Measurements from ENCODE around the gene SLC33A1.

Gene SLC33A1

DNA sequence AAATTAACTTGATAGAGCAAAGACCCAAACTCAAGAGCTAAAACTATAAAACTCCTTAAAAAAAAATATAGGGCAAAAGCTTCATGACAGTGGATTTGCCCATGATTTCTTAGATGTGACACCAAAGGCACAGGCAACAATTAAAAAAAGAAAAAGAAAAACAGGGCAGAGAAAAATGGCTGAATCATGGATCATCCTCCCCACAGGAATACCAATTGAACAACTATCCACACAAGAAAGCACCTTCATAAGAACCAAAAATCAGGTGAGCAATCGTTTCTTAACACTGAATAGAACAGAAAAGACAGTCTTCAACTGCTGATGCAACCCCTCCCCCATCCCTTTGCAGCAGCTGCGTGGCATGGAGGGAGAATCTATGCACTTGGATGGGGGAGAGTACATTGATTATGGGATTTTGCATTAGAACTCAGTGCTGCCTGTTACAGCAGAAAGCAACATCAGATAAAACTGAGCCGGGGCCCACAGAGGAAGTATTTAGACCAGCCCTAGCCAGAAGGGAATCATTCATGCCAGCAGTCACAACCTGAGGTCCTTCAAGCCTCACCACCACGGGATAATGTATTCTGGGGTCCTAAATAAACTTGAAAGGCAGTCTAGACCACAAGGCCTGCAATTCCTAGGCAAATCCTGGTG, 63.8 kb downstream of the SLC33A1 start:
- no peak for DNase-seq (ENCODE audit: low spot score)

DNA sequence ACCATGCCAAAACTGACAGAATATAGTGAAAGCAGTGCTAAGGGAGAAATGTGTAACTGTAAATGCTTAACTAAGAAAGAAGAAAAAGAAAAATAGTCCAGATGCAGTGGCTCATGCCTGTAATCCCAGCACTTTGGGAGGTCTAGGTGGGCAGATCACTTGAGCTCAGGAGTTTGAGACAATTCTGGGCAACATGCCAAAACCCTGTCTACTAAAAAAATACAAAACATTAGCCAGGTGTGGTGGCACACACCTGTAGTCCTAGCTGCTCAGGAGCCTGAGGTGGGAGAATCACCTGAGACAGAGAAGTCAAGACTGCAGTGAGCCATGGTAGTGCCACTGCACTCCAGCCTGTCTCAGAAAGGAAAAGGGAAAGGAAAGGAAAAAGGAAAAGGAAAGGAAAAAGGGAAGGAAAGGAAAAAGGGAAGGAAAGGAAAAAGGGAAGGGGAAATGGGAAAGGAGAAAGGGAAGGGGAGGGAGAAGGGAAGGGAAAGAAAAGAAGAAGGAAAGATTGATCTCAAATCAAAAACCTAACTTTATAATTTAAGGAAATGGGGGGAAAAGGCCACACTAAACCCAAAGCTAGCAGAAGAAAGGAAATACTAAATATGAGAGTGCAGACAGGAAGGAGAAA, 68.4 kb downstream of the SLC33A1 start:
- no peak for DNase-seq (ENCODE audit: low spot score)

DNA sequence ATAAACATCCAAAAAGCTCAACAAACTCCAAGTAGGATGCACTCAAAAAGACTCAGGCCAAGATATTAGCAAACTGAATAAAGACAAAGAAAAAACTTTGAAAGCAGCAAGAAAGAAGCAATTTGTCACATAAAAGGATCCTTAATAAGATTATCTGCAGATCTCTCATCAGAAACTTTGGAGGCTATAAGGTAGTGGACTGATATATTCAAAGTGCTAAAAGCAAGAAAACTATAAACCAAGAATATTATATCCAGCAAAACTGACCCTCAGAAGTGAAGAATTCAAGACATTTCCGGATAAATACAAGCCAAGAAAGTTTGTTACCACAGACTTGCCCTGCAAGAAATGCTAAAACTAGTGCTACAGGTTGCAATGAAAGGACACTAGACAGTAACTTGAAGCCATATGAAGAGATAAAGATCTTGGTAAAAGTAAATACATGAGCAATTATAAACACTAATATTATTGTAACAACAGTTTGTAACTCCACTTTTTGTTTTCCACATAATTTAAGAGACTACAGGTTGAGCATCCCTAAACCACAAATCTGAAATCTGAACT, 71.8 kb downstream of the SLC33A1 start:
- no peak for DNase-seq (ENCODE audit: low spot score)

DNA sequence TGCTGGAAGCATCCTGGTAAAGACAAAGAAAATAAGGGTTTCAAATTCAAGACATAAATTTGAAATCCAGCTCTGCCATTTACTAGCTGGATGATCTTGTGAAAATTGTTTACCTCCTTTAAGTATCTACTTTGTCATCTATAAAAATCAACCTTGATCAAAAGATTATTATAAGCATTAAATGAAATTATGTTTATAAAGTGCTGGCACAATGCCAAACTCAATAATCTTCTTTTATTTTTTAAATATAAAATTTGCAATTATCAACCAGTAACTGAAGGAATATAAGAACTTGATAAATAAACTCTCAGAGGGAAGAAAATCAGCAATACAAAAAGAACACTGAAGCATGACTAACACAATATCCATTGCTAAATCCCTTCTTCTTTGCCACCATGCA, 73.9 kb downstream of the SLC33A1 start:
- DNase-seq (ENCODE audit: low spot score): no peak

DNA sequence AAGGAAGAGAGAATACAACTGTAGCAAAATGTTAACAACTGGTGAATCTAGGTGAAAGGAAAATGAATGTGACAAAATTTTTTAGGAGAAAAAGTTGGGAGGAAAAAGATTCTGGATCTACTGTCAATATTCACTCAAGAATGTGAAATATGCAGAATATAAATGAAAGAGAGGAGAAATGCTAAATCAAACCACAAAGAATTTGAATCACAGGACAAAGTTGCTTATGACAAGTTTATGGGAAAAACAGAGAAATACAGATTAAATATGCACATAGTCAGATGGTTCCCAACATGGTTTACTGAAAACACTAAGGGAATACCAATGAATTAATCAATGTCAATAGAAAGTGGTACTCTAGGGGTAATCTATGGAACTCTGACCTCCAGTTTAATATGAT, 75.8 kb downstream of the SLC33A1 start:
- DNase-seq (ENCODE audit: low spot score): no peak

DNA sequence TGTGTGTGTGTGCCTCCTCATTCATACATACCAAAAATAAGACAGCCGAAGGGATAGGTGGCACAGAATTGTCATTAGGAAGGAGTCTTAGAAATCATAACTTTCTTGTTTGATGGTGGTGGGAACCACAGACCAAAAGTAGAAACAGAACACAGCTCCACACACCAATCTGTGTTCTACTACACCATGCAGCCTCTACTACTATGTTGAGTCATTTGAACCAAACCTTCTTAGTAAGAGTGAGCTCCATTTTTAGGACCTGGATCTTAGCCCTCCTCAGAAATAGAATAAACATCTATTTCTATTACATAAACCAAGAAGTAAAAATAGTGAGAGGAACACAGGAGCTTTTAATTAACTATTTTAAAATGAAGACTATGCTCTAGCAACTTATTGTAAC, 81.4 kb downstream of the SLC33A1 start:
- no peak for DNase-seq (ENCODE audit: low spot score)

DNA sequence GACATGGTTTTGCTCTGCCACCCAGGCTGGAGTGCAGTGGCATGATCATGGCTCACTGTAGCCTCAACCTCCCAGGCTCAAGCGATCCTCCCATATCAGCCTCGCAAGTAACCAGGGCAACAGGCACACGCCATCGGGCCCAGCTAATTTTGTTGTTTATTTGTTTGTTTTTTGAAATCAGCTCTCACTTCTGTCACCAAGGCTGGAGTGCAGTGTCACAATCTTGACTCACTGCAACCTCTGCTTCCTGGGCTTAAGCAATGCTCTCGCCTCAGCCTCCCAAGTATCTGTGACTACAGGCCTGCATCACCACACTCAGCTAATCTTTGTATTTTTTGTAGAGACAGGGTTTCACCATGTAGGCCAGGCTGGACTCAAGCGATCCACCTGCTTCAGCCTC, 83.1 kb downstream of the SLC33A1 start:
- no peak for DNase-seq (ENCODE audit: low spot score)
